K562 (cell line): ENCODE data around the gene PRR5.

Experiments used
- EZH2 ChIP-seq: IDR thresholded peaks from 2 replicates; pipeline ENCODE4 v1.6.1; 2012; ENCODE audit warnings: low read depth, mild to moderate bottlenecking, inconsistent platforms, low read length, borderline replicate concordance
- FOXA1 ChIP-seq: fragments of 450-650 bp; IDR thresholded peaks from 2 replicates; pipeline ENCODE4 v1.6.1; 2016; ENCODE audit warnings: mild to moderate bottlenecking, borderline replicate concordance
- POLR2H ChIP-seq: IDR thresholded peaks from 2 replicates; pipeline ENCODE4 v1.6.1; 2016; ENCODE audit warnings: missing genetic modification characterization, low read depth, mild to moderate bottlenecking, control low read depth, missing compliant biosample characterization, moderate library complexity
- RAD21 ChIP-seq, 2 experiments: fragments of 250-450 bp in 1 of 2; fragments of 450-650 bp in 1 of 2; sonication (Bioruptor Pico) in 1 of 2; formaldehyde crosslinking in 1 of 2; IDR thresholded peaks in 1 of 2; conservative IDR thresholded peaks in 1 of 2; 2 replicates each; pipeline versions ENCODE4 v1.4.0 to v1.8.0; 2020 to 2022; ENCODE audit warnings: mild to moderate bottlenecking in 2 of 2, moderate library complexity in 1 of 2
- TAF15 ChIP-seq: fragments of 200-400 bp; formaldehyde crosslinking; IDR thresholded peaks from 2 replicates; pipeline ENCODE4 v1.6.1; 2017; ENCODE audit warnings: mild to moderate bottlenecking, low read depth, low read length, moderate library complexity
- ZNF253 ChIP-seq: fragments of 250-450 bp; sonication (Bioruptor Pico); conservative IDR thresholded peaks from 2 replicates; pipeline ENCODE4 v1.6.1; 2021; ENCODE audit warnings: mild to moderate bottlenecking
- TF ChIP-seq, protein P1 (sequence below): sonication (generic); formaldehyde crosslinking; IDR thresholded peaks from 2 replicates; pipeline ENCODE4 v1.4.0; 2020; ENCODE audit warnings: mild to moderate bottlenecking, missing genetic modification reagents
- TF ChIP-seq, protein P2 (sequence below): sonication (generic); formaldehyde crosslinking; IDR thresholded peaks from 2 replicates; pipeline ENCODE4 v1.8.1; 2022; ENCODE audit warnings: missing genetic modification reagents
- TF ChIP-seq, protein P3 (sequence below), 2 experiments: fragments of 200-800 bp in 1 of 2; sonication (Bioruptor generic) in 1 of 2; sonication (generic) in 1 of 2; formaldehyde crosslinking in 1 of 2; IDR thresholded peaks in 1 of 2; conservative IDR thresholded peaks in 1 of 2; 2 replicates each; pipeline versions ENCODE4 v1.5.0 to v1.6.1; 2016 to 2020; ENCODE audit warnings: missing compliant biosample characterization in 1 of 2, missing genetic modification characterization in 1 of 2, missing genetic modification reagents in 1 of 2

DNA sequence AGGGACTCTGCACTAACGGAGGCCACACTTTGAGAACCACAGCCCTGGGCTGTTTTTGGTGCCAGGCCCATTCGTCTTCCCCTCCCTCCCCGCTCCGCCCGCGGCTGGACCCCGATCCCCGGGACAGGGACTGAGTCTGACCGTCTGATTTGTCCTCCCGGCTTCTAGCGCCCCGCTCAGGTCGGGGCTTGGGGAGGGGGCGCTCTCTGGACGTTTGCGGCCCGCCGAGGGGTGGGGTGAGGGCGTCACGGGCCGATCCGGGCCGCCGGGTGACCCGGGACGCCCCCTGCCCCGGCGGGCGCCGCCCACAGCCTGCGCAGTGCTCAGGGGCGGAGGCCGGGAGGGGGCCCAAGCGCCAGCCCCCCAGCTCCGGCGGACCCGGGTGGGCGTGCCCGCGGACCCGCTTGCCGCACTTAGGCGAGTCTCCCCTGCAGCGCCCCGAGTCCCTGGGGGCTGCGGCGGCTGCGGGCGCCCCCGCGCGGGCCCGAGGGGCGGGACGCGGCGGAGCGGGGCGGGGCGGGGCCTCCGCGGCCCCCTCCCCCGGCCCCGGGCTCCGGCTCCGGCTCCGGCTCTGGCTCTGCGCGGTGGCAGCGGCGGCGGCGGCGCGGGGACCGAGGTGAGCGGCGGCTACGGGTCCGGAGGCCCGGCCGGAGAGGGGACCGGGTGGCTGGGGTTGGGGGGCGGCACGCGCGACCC, 33.7 kb upstream of the PRR5 start:
- TF ChIP-seq, protein P1, sequence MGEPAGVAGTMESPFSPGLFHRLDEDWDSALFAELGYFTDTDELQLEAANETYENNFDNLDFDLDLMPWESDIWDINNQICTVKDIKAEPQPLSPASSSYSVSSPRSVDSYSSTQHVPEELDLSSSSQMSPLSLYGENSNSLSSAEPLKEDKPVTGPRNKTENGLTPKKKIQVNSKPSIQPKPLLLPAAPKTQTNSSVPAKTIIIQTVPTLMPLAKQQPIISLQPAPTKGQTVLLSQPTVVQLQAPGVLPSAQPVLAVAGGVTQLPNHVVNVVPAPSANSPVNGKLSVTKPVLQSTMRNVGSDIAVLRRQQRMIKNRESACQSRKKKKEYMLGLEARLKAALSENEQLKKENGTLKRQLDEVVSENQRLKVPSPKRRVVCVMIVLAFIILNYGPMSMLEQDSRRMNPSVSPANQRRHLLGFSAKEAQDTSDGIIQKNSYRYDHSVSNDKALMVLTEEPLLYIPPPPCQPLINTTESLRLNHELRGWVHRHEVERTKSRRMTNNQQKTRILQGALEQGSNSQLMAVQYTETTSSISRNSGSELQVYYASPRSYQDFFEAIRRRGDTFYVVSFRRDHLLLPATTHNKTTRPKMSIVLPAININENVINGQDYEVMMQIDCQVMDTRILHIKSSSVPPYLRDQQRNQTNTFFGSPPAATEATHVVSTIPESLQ: no peak
- TF ChIP-seq, protein P2, sequence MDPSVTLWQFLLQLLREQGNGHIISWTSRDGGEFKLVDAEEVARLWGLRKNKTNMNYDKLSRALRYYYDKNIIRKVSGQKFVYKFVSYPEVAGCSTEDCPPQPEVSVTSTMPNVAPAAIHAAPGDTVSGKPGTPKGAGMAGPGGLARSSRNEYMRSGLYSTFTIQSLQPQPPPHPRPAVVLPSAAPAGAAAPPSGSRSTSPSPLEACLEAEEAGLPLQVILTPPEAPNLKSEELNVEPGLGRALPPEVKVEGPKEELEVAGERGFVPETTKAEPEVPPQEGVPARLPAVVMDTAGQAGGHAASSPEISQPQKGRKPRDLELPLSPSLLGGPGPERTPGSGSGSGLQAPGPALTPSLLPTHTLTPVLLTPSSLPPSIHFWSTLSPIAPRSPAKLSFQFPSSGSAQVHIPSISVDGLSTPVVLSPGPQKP (CRISPR knock-in tag): no peak
- TF ChIP-seq POLR2H (no peak), TAF15 (no peak), FOXA1 (no peak), EZH2 (no peak), RAD21 (CRISPR knock-in tag; conservative IDR thresholded peaks at IDR 0.05 in 1 of 2, IDR thresholded peaks at IDR 0.05 in 1 of 2) (no peak), ZNF253 (CRISPR knock-in tag) (no peak)
- TF ChIP-seq, protein P3, sequence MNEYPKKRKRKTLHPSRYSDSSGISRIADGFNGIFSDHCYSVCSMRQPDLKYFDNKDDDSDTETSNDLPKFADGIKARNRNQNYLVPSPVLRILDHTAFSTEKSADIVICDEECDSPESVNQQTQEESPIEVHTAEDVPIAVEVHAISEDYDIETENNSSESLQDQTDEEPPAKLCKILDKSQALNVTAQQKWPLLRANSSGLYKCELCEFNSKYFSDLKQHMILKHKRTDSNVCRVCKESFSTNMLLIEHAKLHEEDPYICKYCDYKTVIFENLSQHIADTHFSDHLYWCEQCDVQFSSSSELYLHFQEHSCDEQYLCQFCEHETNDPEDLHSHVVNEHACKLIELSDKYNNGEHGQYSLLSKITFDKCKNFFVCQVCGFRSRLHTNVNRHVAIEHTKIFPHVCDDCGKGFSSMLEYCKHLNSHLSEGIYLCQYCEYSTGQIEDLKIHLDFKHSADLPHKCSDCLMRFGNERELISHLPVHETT (CRISPR knock-in tag; conservative IDR thresholded peaks at IDR 0.05 in 1 of 2, IDR thresholded peaks at IDR 0.05 in 1 of 2): no peak
